GM21619 (cell line): ENCODE results near the gene GRB10.
"Not testable (repeated sequence)": the region's sequence is repeated elsewhere in the genome, so short reads cannot be mapped to it uniquely, and the experiment has no call there.

Experiments
- ATAC-seq: cut with Tn5 transposase; IDR thresholded peaks from one replicate; pipeline ENCODE4 v1.9.1; 2021; ENCODE audit not compliant: unreplicated experiment

GRB10 gene

GRCh38 chr7:50591098-50591479, 191.6 kb downstream of the GRB10 start:
- ATAC-seq = no peak

- no peak for ATAC-seq
Observed at GRCh38 chr7:50590535-50590934, 192.2 kb downstream of the GRB10 start.

GRCh38 chr7:50589364-50589763, 193.3 kb downstream of the GRB10 start:
- no peak for ATAC-seq

- no peak for ATAC-seq
Observed at GRCh38 chr7:50588937-50589336, 193.8 kb downstream of the GRB10 start.

- no peak for ATAC-seq
Observed at GRCh38 chr7:50587737-50588136, 195.0 kb downstream of the GRB10 start.

- ATAC-seq = no peak
Observed at GRCh38 chr7:50584793-50585408, 197.8 kb downstream of the GRB10 start.

- no peak for ATAC-seq
Observed at GRCh38 chr7:50584386-50584785, 198.3 kb downstream of the GRB10 start.

- not testable (repeated sequence) for ATAC-seq
Observed at GRCh38 chr7:50583295-50583694, 199.4 kb downstream of the GRB10 start.

- not testable (repeated sequence) for ATAC-seq
Observed at GRCh38 chr7:50582271-50582670, 200.4 kb downstream of the GRB10 start.

GRCh38 chr7:50580666-50581065, 202.0 kb downstream of the GRB10 start:
- not testable (repeated sequence) for ATAC-seq

GRCh38 chr7:50580057-50580456, 202.6 kb downstream of the GRB10 start:
- ATAC-seq = no peak

- not testable (repeated sequence) for ATAC-seq
Observed at GRCh38 chr7:50578105-50578504, 204.6 kb downstream of the GRB10 start.

- ATAC-seq = no peak
Observed at GRCh38 chr7:50577569-50577968, 205.1 kb downstream of the GRB10 start.

GRCh38 chr7:50576388-50576787, 206.3 kb downstream of the GRB10 start:
- ATAC-seq = not testable (repeated sequence)

GRCh38 chr7:50567715-50568261, 214.9 kb downstream of the GRB10 start:
- no peak for ATAC-seq

- ATAC-seq = no peak
Observed at GRCh38 chr7:50565977-50566376, 216.7 kb downstream of the GRB10 start.

GRCh38 chr7:50565559-50565916, 217.2 kb downstream of the GRB10 start:
- no peak for ATAC-seq

GRCh38 chr7:50564640-50565558, 217.8 kb downstream of the GRB10 start, which contains the start of gene DDC:
Gene DDC, minus strand, starts transcription at chr7:50565405. Its CDS starts 21,320 bp downstream, at chr7:50544085.
- ATAC-seq = no peak

GRCh38 chr7:50564171-50564570, 218.5 kb downstream of the GRB10 start:
- ATAC-seq = no peak

GRCh38 chr7:50562136-50562535, 220.6 kb downstream of the GRB10 start:
- ATAC-seq = no peak

- no peak for ATAC-seq
Observed at GRCh38 chr7:50560865-50561351, 221.8 kb downstream of the GRB10 start.

- no peak for ATAC-seq
Observed at GRCh38 chr7:50559881-50560280, 222.8 kb downstream of the GRB10 start.
